GM12878 (cell line): ENCODE results near the gene CLCNKA. TPM values are rescaled to one million over a fixed set of nuclear protein-coding genes. Genes with fewer than 3 reads are reported as not detected.

Experiments
- ATAC-seq: fragments of 200-7000 bp; cut with Tn5 transposase; 3 replicates; pipeline ENCODE4 v1.9.1; 2020; ENCODE audit warnings: mild to moderate bottlenecking, moderate library complexity
- BruUV-seq: library from RNA; stranded (reverse); fragments of 400-500 nt; replicated peaks from 2 replicates; lab custom pipeline; 2021; lab: Mats Ljungman, UMichigan
- CTCF ChIA-PET: fragments of 300-600 bp; sonication (Branson Sonifier 250); formaldehyde crosslinking; extraction: SDS; loops from one replicate; lab custom pipeline; 2021; ENCODE audit warnings: inconsistent platforms; lab: Yijun Ruan, JAX
- POLR2A ChIA-PET: fragments of 350-600 bp; formaldehyde crosslinking; extraction: SDS; loops from one replicate; lab custom pipeline; 2021; ENCODE audit warnings: inconsistent platforms; lab: Charles Lee
- RAD21 ChIA-PET: fragments of 300-600 bp; sonication (Branson Sonifier 250); formaldehyde crosslinking; loops from one replicate; lab custom pipeline; 2023; ENCODE audit warnings: antibody characterized with exemption; ENCODE audit not compliant: unreplicated experiment; lab: Charles Lee
- SMC1A ChIA-PET: fragments of 300-600 bp; sonication (Branson Sonifier 250); formaldehyde crosslinking; loops from one replicate; lab custom pipeline; 2023; ENCODE audit not compliant: unreplicated experiment, uncharacterized antibody; lab: Charles Lee
- DNase-seq: peaks from one replicate; pipeline ENCODE4 v3.0.0-alpha.2; 2011; ENCODE audit warnings: low read depth, low spot score
- FAIRE-seq: peaks from 3 replicates; lab custom pipeline; 2011; peaks lifted over from hg19 to GRCh38; lab: Jason Lieb, UNC
- H2AFZ ChIP-seq: 2 replicates; pipeline ENCODE4 v1.6.0; 2011; ENCODE audit warnings: low read depth, low read length, control low read depth; ENCODE audit not compliant: control insufficient read depth
- H3K27ac ChIP-seq: 2 replicates; pipeline ENCODE4 v1.5.1; 2011; ENCODE audit warnings: control low read depth; ENCODE audit not compliant: control insufficient read depth, insufficient read depth
- H3K27me3 ChIP-seq, 2 experiments: replicated peaks in 1 of 2; 2 replicates each; pipeline versions ENCODE4 v1.6.0 to v1.6.1; 2011; ENCODE audit warnings: low read length in 1 of 2; ENCODE audit not compliant: control insufficient read depth in 2 of 2, insufficient read depth in 2 of 2
- H3K36me3 ChIP-seq, 2 experiments: 2 replicates each; pipeline ENCODE4 v1.5.1; 2011; ENCODE audit warnings: low read length in 1 of 2; ENCODE audit not compliant: control insufficient read depth in 2 of 2, insufficient read depth in 2 of 2
- H3K4me1 ChIP-seq: 2 replicates; pipeline ENCODE4 v1.6.1; 2011; ENCODE audit warnings: mild to moderate bottlenecking, low read length, moderate library complexity, mixed read lengths; ENCODE audit not compliant: control insufficient read depth, insufficient read depth
- H3K4me2 ChIP-seq: 2 replicates; pipeline ENCODE4 v1.6.0; 2011; ENCODE audit warnings: control low read depth; ENCODE audit not compliant: control insufficient read depth, insufficient read depth
- H3K4me3 ChIP-seq: fragments of 200-600 bp; sonication (generic); 2 replicates; pipeline ENCODE4 v1.5.1; 2016
- H3K79me2 ChIP-seq: 2 replicates; pipeline ENCODE4 v1.6.0; 2011; ENCODE audit warnings: low read length; ENCODE audit not compliant: control insufficient read depth, insufficient read depth
- H3K9ac ChIP-seq: 2 replicates; pipeline ENCODE4 v1.8.0; 2011; ENCODE audit warnings: low read length, control low read depth, mixed read lengths; ENCODE audit not compliant: control insufficient read depth, insufficient read depth
- H3K9me3 ChIP-seq: replicated peaks from 3 replicates; pipeline ENCODE4 v1.5.1; 2011; ENCODE audit warnings: mild to moderate bottlenecking, low read length; ENCODE audit not compliant: control insufficient read depth, insufficient read depth
- H4K20me1 ChIP-seq: 2 replicates; pipeline ENCODE4 v1.6.0; 2011; ENCODE audit not compliant: control insufficient read depth, insufficient read depth
- BACH1 ChIP-seq: fragments of 450-650 bp; IDR thresholded peaks from 2 replicates; pipeline ENCODE4 v1.6.1; 2017; ENCODE audit warnings: mild to moderate bottlenecking, borderline replicate concordance
- MYB ChIP-seq: fragments of 150-350 bp; IDR thresholded peaks from 2 replicates; pipeline ENCODE4 v1.6.1; 2014; ENCODE audit warnings: mild to moderate bottlenecking, low read depth, low read length, borderline replicate concordance
- RAD51 ChIP-seq: fragments of 450-650 bp; IDR thresholded peaks from 2 replicates; pipeline ENCODE4 v1.6.1; 2016; ENCODE audit warnings: moderate library complexity, mild to moderate bottlenecking, inconsistent platforms
- RBBP5 ChIP-seq: fragments of 200-600 bp; sonication (generic); conservative IDR thresholded peaks from 2 replicates; pipeline ENCODE4 v1.6.1; 2016
- SMARCA5 ChIP-seq: fragments of 450-650 bp; IDR thresholded peaks from 2 replicates; pipeline ENCODE4 v1.6.1; 2017; ENCODE audit warnings: mild to moderate bottlenecking
- SUZ12 ChIP-seq: fragments of 200-600 bp; sonication (generic); IDR thresholded peaks from one replicate; pipeline ENCODE4 v1.6.1; 2018; ENCODE audit warnings: antibody characterized with exemption, mild to moderate bottlenecking; ENCODE audit not compliant: unreplicated experiment
- WGBS: methylation state at CpG from one replicate; pipeline ENCODE4 v1.1.6; 2016; ENCODE audit warnings: low lambda C conversion rate; ENCODE audit not compliant: insufficient replicate concordance, insufficient coverage; ENCODE audit errors: missing lambda C conversion rate; 5-methylcytosine and 5-hydroxymethylcytosine counted together
- in situ Hi-C: fragments of 300-500 bp; cut with MboI; formaldehyde crosslinking; loops from 9 replicates; pipeline ENCODE4 v1.14.3; 2018; ENCODE audit warnings: mixed read lengths
- intact Hi-C: fragments of 100-400 bp; cut with micrococcal nuclease; formaldehyde crosslinking; loops from one replicate; pipeline ENCODE4 v1.14.2; 2022; ENCODE audit not compliant: unreplicated experiment
- polyA plus RNA-seq, 11 experiments: library from polyadenylated mRNA; depleted of rRNA in 4 of 11; unstranded in 6 of 11; stranded (reverse) in 5 of 11; fragments of >200 nt; fragmentation: Nextera tagmentation in 4 of 11; fragmentation: Illumina TruSeq in 1 of 11; extraction: Ambion mirVana in 4 of 11; extraction: Trizol in 1 of 11; gene quantifications; 1 replicate in 1 of 11; 2 replicates in 10 of 11; pipeline versions ENCODE4 v1.2.1 to v1.2.3, GENCODE V29; 2011 to 2016; ENCODE audit warnings: inconsistent platforms in 2 of 11, missing spikeins in 2 of 11, low read depth in 1 of 11
- small RNA-seq: library from RNA; depleted of rRNA; stranded (forward); fragments of <200 nt; gene quantifications from one replicate; pipeline ENCODE3, GENCODE V24; 2014
- total RNA-seq, 4 experiments: library from RNA; depleted of rRNA in 3 of 4; stranded (reverse); fragments of >200 nt in 3 of 4; fragmentation: Illumina TruSeq in 1 of 4; extraction: Trizol in 1 of 4; gene quantifications; 2 replicates each; pipeline versions ENCODE4 v1.2.1 to v1.2.3, GENCODE V29; 2013 to 2021

CLCNKA gene
- total and polyA plus RNA-seq, 10 of the 15 experiments (the other 5 are each of a cell fraction or from before 2014, with no cell fraction given): 0.02 to 0.15 (median 0.08) TPM; not detected in 6

DNA sequence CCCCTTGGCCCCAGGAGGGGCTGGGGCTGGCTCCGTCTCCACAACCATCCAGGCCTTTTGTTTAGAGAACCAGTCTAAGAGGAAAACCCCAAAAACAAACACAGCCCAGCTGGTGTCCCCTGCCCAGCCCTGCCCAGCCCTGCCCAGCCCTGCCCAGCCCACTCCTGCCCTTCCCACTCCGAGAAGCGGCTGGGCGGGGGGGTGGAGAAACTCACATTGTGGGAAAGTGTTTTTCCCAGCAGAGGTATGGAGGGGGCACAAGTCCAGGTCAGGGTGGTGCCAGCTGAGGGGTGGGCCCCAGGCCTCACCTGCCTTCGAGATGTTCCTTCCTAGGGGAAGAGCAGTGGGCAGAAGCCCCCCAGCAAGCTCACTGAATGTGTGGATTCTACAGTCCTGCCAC is 61.6 kb downstream of the CLCNKA start:
- H3K27me3 ChIP-seq: no peaks in the 10 kb centered on the region
- H3K27ac ChIP-seq: no peak overlapping the region
- in situ Hi-C loops: loop anchor here (5.0 kb wide), 1 partner anchor 99 kb away; no protein-coding TSS in a partner anchor
- ChIA-PET SMC1A (interaction anchor here (1.2 to 5.1 kb wide), 4 partner anchors 98 to 281 kb away, joined by 3 to 49 read pairs (median 17); no protein-coding TSS in a partner anchor), CTCF (interaction anchor here (0.7 to 10.0 kb wide), 12 partner anchors 13 to 535 kb away, joined by 3 to 375 read pairs (median 6); no protein-coding TSS in a partner anchor), POLR2A (no interaction called here), RAD21 (interaction anchor here (0.9 to 9.7 kb wide), 5 partner anchors 84 to 154 kb away, joined by 3 to 223 read pairs (median 6); partner anchors contain the start of gene CPLANE2)
- no peak for DNase-seq
- no peak for ATAC-seq
- TF ChIP-seq SUZ12 (no peak), BACH1 (no peak), RAD51 (no peak), MYB (no peak), RBBP5 (no peak), SMARCA5 (no peak)
- intact Hi-C loops: no loop called here
- no peak for FAIRE-seq
- 33% methylated on average over 5 of the region's 5 CpGs for WGBS
- no peak overlapping the region for H3K4me3 ChIP-seq
- no peaks in the 10 kb centered on the region for H3K9me3 ChIP-seq
- no peak overlapping the region for H2AFZ ChIP-seq
- peaks cover 8% of the 10 kb centered on the region for H3K4me1 ChIP-seq
- H3K79me2 ChIP-seq: no peaks in the 10 kb centered on the region
- H4K20me1 ChIP-seq: no peaks in the 10 kb centered on the region
- BruUV-seq: no TSS peak
- H3K4me2 ChIP-seq: no peak overlapping the region
- H3K9ac ChIP-seq: no peak overlapping the region
- no peaks in the 10 kb centered on the region for H3K36me3 ChIP-seq

Small RNAs within 50 kb of the gene (small RNA-seq; reads per million reads assigned to genes)
- not detected for gene AL355994.1
- gene AL355994.5: not detected

Other genes starting within 250 kb of the CLCNKA start
Only the 7 nearest of the 10 such genes appear.
- 18.9 and 20.9 TPM in 2 replicates for gene SPEN, start 174.3 kb upstream of the CLCNKA start, total RNA-seq (2014; rRNA removed)
- 16.5 and 18.2 TPM in 2 replicates for gene SPEN, start 174.3 kb upstream of the CLCNKA start, total RNA-seq (2014; rRNA removed; fragmentation: Illumina TruSeq; extraction: Trizol)
- gene SPEN, start 174.3 kb upstream of the CLCNKA start, total RNA-seq (2021): 57.5 and 58.7 TPM in 2 replicates
- gene SPEN, start 174.3 kb upstream of the CLCNKA start, polyA plus RNA-seq (2011; rRNA removed): 6.1 and 6.7 TPM in 2 replicates
- gene SPEN, start 174.3 kb upstream of the CLCNKA start, polyA plus RNA-seq (2014; fragmentation: Illumina TruSeq; extraction: Trizol): 45.0 and 58.7 TPM in 2 replicates
- gene SPEN, start 174.3 kb upstream of the CLCNKA start, polyA plus RNA-seq (2014; fragmentation: Nextera tagmentation; extraction: Ambion mirVana): 10 to 100 TPM in 1 of 2 experiments, 1 to 10 TPM in 1; 5.2 to 12.9 TPM
- gene SPEN, start 174.3 kb upstream of the CLCNKA start, polyA plus RNA-seq (2014; rRNA removed): 28.4 and 34.9 TPM in 2 replicates
- 10 to 100 TPM; 21.3 to 36.2 TPM for gene SPEN, start 174.3 kb upstream of the CLCNKA start, polyA plus RNA-seq (2016; fragmentation: Nextera tagmentation; extraction: Ambion mirVana)
- gene ZBTB17, start 45.9 kb upstream of the CLCNKA start, total RNA-seq (2014; rRNA removed): 45.2 and 49.8 TPM in 2 replicates
- 19.5 and 22.2 TPM in 2 replicates for gene ZBTB17, start 45.9 kb upstream of the CLCNKA start, total RNA-seq (2014; rRNA removed; fragmentation: Illumina TruSeq; extraction: Trizol)
- 51.0 and 59.4 TPM in 2 replicates for gene ZBTB17, start 45.9 kb upstream of the CLCNKA start, total RNA-seq (2021)
- 19.4 and 40.4 TPM in 2 replicates for gene ZBTB17, start 45.9 kb upstream of the CLCNKA start, polyA plus RNA-seq (2011; rRNA removed)
- 3.9 and 11.1 TPM in 2 replicates for gene ZBTB17, start 45.9 kb upstream of the CLCNKA start, polyA plus RNA-seq (2014; fragmentation: Illumina TruSeq; extraction: Trizol)
- 1 to 10 TPM in 1 of 2 experiments, under 1 TPM in 1; 0.87 to 4.3 TPM for gene ZBTB17, start 45.9 kb upstream of the CLCNKA start, polyA plus RNA-seq (2014; fragmentation: Nextera tagmentation; extraction: Ambion mirVana)
- gene ZBTB17, start 45.9 kb upstream of the CLCNKA start, polyA plus RNA-seq (2014; rRNA removed): 43.7 and 59.6 TPM in 2 replicates
- 10 to 100 TPM; 36.9 to 44.1 TPM for gene ZBTB17, start 45.9 kb upstream of the CLCNKA start, polyA plus RNA-seq (2016; fragmentation: Nextera tagmentation; extraction: Ambion mirVana)
- not detected in 2 replicates for gene SRARP, start 17.8 kb upstream of the CLCNKA start, total RNA-seq (2014; rRNA removed)
- gene SRARP, start 17.8 kb upstream of the CLCNKA start, total RNA-seq (2014; rRNA removed; fragmentation: Illumina TruSeq; extraction: Trizol): not detected in 2 replicates
- not detected in 2 replicates for gene SRARP, start 17.8 kb upstream of the CLCNKA start, total RNA-seq (2021)
- gene SRARP, start 17.8 kb upstream of the CLCNKA start, polyA plus RNA-seq (2011; rRNA removed): 0.03 TPM in 1 of 2 replicates, not detected in the other
- gene SRARP, start 17.8 kb upstream of the CLCNKA start, polyA plus RNA-seq (2014; fragmentation: Illumina TruSeq; extraction: Trizol): not detected in 2 replicates
- gene SRARP, start 17.8 kb upstream of the CLCNKA start, polyA plus RNA-seq (2014; fragmentation: Nextera tagmentation; extraction: Ambion mirVana): not detected
- 0.06 TPM in 1 of 2 replicates, not detected in the other for gene SRARP, start 17.8 kb upstream of the CLCNKA start, polyA plus RNA-seq (2014; rRNA removed)
- not detected for gene SRARP, start 17.8 kb upstream of the CLCNKA start, polyA plus RNA-seq (2016; fragmentation: Nextera tagmentation; extraction: Ambion mirVana)
- not detected in 2 replicates for gene HSPB7, start 4.0 kb upstream of the CLCNKA start, total RNA-seq (2014; rRNA removed)
- not detected in 2 replicates for gene HSPB7, start 4.0 kb upstream of the CLCNKA start, total RNA-seq (2014; rRNA removed; fragmentation: Illumina TruSeq; extraction: Trizol)
- gene HSPB7, start 4.0 kb upstream of the CLCNKA start, total RNA-seq (2021): 0.21 TPM in 1 of 2 replicates, not detected in the other
- gene HSPB7, start 4.0 kb upstream of the CLCNKA start, polyA plus RNA-seq (2011; rRNA removed): not detected in 2 replicates
- not detected in 2 replicates for gene HSPB7, start 4.0 kb upstream of the CLCNKA start, polyA plus RNA-seq (2014; fragmentation: Illumina TruSeq; extraction: Trizol)
- gene HSPB7, start 4.0 kb upstream of the CLCNKA start, polyA plus RNA-seq (2014; fragmentation: Nextera tagmentation; extraction: Ambion mirVana): not detected
- gene HSPB7, start 4.0 kb upstream of the CLCNKA start, polyA plus RNA-seq (2014; rRNA removed): not detected in 2 replicates
- gene HSPB7, start 4.0 kb upstream of the CLCNKA start, polyA plus RNA-seq (2016; fragmentation: Nextera tagmentation; extraction: Ambion mirVana): under 1 TPM in 1 of 2 experiments, not detected in 1; 0.34 TPM
- gene CLCNKB, start 21.7 kb downstream of the CLCNKA start, total RNA-seq (2014; rRNA removed): not detected in 2 replicates
- gene CLCNKB, start 21.7 kb downstream of the CLCNKA start, total RNA-seq (2014; rRNA removed; fragmentation: Illumina TruSeq; extraction: Trizol): not detected in 2 replicates
- gene CLCNKB, start 21.7 kb downstream of the CLCNKA start, total RNA-seq (2021): not detected in 2 replicates
- not detected in 2 replicates for gene CLCNKB, start 21.7 kb downstream of the CLCNKA start, polyA plus RNA-seq (2011; rRNA removed)
- not detected in 2 replicates for gene CLCNKB, start 21.7 kb downstream of the CLCNKA start, polyA plus RNA-seq (2014; fragmentation: Illumina TruSeq; extraction: Trizol)
- under 1 TPM in 1 of 2 experiments, not detected in 1; 0.05 TPM for gene CLCNKB, start 21.7 kb downstream of the CLCNKA start, polyA plus RNA-seq (2014; fragmentation: Nextera tagmentation; extraction: Ambion mirVana)
- not detected in 2 replicates for gene CLCNKB, start 21.7 kb downstream of the CLCNKA start, polyA plus RNA-seq (2014; rRNA removed)
- not detected for gene CLCNKB, start 21.7 kb downstream of the CLCNKA start, polyA plus RNA-seq (2016; fragmentation: Nextera tagmentation; extraction: Ambion mirVana)
- gene FAM131C, start 51.6 kb downstream of the CLCNKA start, total RNA-seq (2014; rRNA removed): not detected in 2 replicates
- gene FAM131C, start 51.6 kb downstream of the CLCNKA start, total RNA-seq (2014; rRNA removed; fragmentation: Illumina TruSeq; extraction: Trizol): not detected in 2 replicates
- not detected in 2 replicates for gene FAM131C, start 51.6 kb downstream of the CLCNKA start, total RNA-seq (2021)
- not detected in 2 replicates for gene FAM131C, start 51.6 kb downstream of the CLCNKA start, polyA plus RNA-seq (2011; rRNA removed)
- 0.03 TPM in 1 of 2 replicates, not detected in the other for gene FAM131C, start 51.6 kb downstream of the CLCNKA start, polyA plus RNA-seq (2014; fragmentation: Illumina TruSeq; extraction: Trizol)
- not detected for gene FAM131C, start 51.6 kb downstream of the CLCNKA start, polyA plus RNA-seq (2014; fragmentation: Nextera tagmentation; extraction: Ambion mirVana)
- gene FAM131C, start 51.6 kb downstream of the CLCNKA start, polyA plus RNA-seq (2014; rRNA removed): not detected in 2 replicates
- not detected for gene FAM131C, start 51.6 kb downstream of the CLCNKA start, polyA plus RNA-seq (2016; fragmentation: Nextera tagmentation; extraction: Ambion mirVana)
- gene EPHA2, start 134.0 kb downstream of the CLCNKA start, total RNA-seq (2014; rRNA removed): 0.16 and 0.28 TPM in 2 replicates
- gene EPHA2, start 134.0 kb downstream of the CLCNKA start, total RNA-seq (2014; rRNA removed; fragmentation: Illumina TruSeq; extraction: Trizol): 0.05 and 0.09 TPM in 2 replicates
- gene EPHA2, start 134.0 kb downstream of the CLCNKA start, total RNA-seq (2021): 0.32 and 0.51 TPM in 2 replicates
- gene EPHA2, start 134.0 kb downstream of the CLCNKA start, polyA plus RNA-seq (2011; rRNA removed): 0.06 and 0.27 TPM in 2 replicates
- 0.12 and 0.24 TPM in 2 replicates for gene EPHA2, start 134.0 kb downstream of the CLCNKA start, polyA plus RNA-seq (2014; fragmentation: Illumina TruSeq; extraction: Trizol)
- not detected for gene EPHA2, start 134.0 kb downstream of the CLCNKA start, polyA plus RNA-seq (2014; fragmentation: Nextera tagmentation; extraction: Ambion mirVana)
- 0.04 and 0.16 TPM in 2 replicates for gene EPHA2, start 134.0 kb downstream of the CLCNKA start, polyA plus RNA-seq (2014; rRNA removed)
- under 1 TPM; 0.19 to 0.37 TPM for gene EPHA2, start 134.0 kb downstream of the CLCNKA start, polyA plus RNA-seq (2016; fragmentation: Nextera tagmentation; extraction: Ambion mirVana)